Measurements from ENCODE around the gene DGKB. TPM values are rescaled to one million over a fixed set of nuclear protein-coding genes. Genes with fewer than 3 reads are reported as not detected.

Gene DGKB
- total and polyA plus RNA-seq, 2 experiments from 2014 or later = 0.28 to 1.7 TPM

DNA sequence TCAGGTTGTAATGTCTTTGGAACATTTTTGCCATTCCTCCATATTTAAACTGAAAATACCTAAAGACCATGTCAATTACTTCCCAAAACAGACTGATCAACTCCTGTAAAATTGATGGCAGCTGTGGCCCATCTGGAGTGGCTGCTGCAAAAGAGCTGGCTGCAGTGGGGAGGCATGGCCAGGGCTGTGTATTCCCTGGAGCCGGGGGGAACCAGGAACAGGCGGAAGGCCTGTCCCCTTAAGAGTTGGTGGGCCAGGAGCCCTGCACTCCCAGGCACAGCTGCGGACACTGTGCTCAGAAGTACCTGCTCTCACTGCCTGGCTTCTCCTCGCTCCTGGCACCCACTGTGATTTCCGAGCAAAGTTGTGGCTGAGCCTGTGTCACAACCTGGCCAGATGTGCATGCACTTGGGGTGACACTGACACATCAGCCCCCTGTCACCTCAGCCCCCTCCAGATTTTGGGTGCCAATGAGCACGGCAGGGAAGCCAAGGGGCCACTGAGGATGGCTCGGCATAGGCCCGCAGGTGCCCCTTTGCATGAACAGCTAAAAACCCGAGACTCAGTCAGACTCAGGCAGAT lies 116.1 kb downstream of the DGKB start:
- Histone ChIP-seq H2AFZ (no peak overlapping the region), H3K27me3 (no peaks in the 10 kb centered on the region), H3K27ac (no peak overlapping the region), H3K79me2 (no peaks in the 10 kb centered on the region), H3K4me2 (no peak overlapping the region), H3K4me1 (ENCODE audit: insufficient read depth) (no peaks in the 10 kb centered on the region), H3K36me3 (replicated peaks; ENCODE audit: insufficient read depth, low read depth) (no peaks in the 10 kb centered on the region), H3K4me3 (no peak overlapping the region), H3K9me3 (ENCODE audit: low read depth) (no peaks in the 10 kb centered on the region), H3K9me2 (replicated peaks; ENCODE audit: insufficient read depth) (no peaks in the 10 kb centered on the region), H4K20me1 (ENCODE audit: insufficient read depth, poor library complexity, severe bottlenecking) (no peaks in the 10 kb centered on the region)
- no peak for TF ChIP-seq EZH2phosphoT487 (IDR thresholded peaks at IDR 0.05; ENCODE audit: low read depth, severe bottlenecking, unreplicated experiment)
- TF ChIP-seq EZH2 (IDR thresholded peaks at IDR 0.05; ENCODE audit: borderline replicate concordance) = no peak
- TF ChIP-seq, protein P1, sequence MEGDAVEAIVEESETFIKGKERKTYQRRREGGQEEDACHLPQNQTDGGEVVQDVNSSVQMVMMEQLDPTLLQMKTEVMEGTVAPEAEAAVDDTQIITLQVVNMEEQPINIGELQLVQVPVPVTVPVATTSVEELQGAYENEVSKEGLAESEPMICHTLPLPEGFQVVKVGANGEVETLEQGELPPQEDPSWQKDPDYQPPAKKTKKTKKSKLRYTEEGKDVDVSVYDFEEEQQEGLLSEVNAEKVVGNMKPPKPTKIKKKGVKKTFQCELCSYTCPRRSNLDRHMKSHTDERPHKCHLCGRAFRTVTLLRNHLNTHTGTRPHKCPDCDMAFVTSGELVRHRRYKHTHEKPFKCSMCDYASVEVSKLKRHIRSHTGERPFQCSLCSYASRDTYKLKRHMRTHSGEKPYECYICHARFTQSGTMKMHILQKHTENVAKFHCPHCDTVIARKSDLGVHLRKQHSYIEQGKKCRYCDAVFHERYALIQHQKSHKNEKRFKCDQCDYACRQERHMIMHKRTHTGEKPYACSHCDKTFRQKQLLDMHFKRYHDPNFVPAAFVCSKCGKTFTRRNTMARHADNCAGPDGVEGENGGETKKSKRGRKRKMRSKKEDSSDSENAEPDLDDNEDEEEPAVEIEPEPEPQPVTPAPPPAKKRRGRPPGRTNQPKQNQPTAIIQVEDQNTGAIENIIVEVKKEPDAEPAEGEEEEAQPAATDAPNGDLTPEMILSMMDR (IDR thresholded peaks at IDR 0.05; ENCODE audit: poor library complexity) = no peak
- DNase-seq (ENCODE audit: low spot score) = no peak
- WGBS (ENCODE audit: low lambda C conversion rate, missing lambda C conversion rate) = 92% methylated on average over 9 of the region's 9 CpGs

- Histone ChIP-seq H4K20me1 (ENCODE audit: insufficient read depth, poor library complexity, severe bottlenecking) (no peaks in the 10 kb centered on the region), H3K4me2 (no peak overlapping the region), H3K4me1 (ENCODE audit: insufficient read depth) (no peaks in the 10 kb centered on the region), H3K9me3 (ENCODE audit: low read depth) (no peaks in the 10 kb centered on the region), H3K4me3 (no peak overlapping the region), H3K79me2 (no peaks in the 10 kb centered on the region), H2AFZ (no peak overlapping the region), H3K36me3 (replicated peaks; ENCODE audit: insufficient read depth, low read depth) (no peaks in the 10 kb centered on the region), H3K9me2 (replicated peaks; ENCODE audit: insufficient read depth) (no peaks in the 10 kb centered on the region), H3K27me3 (no peaks in the 10 kb centered on the region), H3K27ac (no peak overlapping the region)
- no peak for DNase-seq (ENCODE audit: low spot score)
- WGBS (ENCODE audit: low lambda C conversion rate, missing lambda C conversion rate) = 90% methylated on average over 3 of the region's 3 CpGs
- TF ChIP-seq, protein P1 (IDR thresholded peaks at IDR 0.05; ENCODE audit: poor library complexity) = no peak
- no peak for TF ChIP-seq EZH2phosphoT487 (IDR thresholded peaks at IDR 0.05; ENCODE audit: low read depth, severe bottlenecking, unreplicated experiment)
Observed at GRCh38 chr7:14777806-14778205, 124.7 kb downstream of the DGKB start.

DNA sequence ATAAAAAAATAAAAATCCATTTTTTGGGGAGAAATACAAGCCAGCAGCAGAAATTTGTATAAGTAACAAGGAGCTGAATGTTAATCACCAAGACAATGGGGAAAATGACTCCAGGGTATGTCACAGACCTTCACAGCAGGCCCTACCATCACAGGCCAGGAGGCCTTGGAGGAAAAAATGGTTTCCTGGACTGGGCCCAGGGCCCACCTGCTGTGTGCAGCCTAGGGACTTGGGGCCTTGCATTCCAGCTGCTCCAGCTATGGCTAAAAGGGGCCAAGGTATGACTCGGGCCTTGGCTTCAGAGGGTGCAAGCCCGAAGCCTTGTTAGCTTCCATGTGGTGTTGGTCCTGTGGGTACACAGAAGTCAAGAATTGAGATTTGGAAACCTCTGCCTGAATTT lies 126.3 kb downstream of the DGKB start:
- DNase-seq (ENCODE audit: low spot score) = no peak
- Histone ChIP-seq H3K36me3 (replicated peaks; ENCODE audit: insufficient read depth, low read depth) (no peaks in the 10 kb centered on the region), H3K27me3 (no peaks in the 10 kb centered on the region), H3K79me2 (no peaks in the 10 kb centered on the region), H2AFZ (no peak overlapping the region), H3K9me3 (ENCODE audit: low read depth) (no peaks in the 10 kb centered on the region), H4K20me1 (ENCODE audit: insufficient read depth, poor library complexity, severe bottlenecking) (no peaks in the 10 kb centered on the region), H3K4me3 (no peak overlapping the region), H3K4me1 (ENCODE audit: insufficient read depth) (no peaks in the 10 kb centered on the region), H3K27ac (no peak overlapping the region), H3K9me2 (replicated peaks; ENCODE audit: insufficient read depth) (no peaks in the 10 kb centered on the region), H3K4me2 (no peak overlapping the region)
- 91% methylated on average over 2 of the region's 2 CpGs for WGBS (ENCODE audit: low lambda C conversion rate, missing lambda C conversion rate)
- TF ChIP-seq EZH2phosphoT487 (IDR thresholded peaks at IDR 0.05; ENCODE audit: low read depth, severe bottlenecking, unreplicated experiment) (no peak), EZH2 (IDR thresholded peaks at IDR 0.05; ENCODE audit: borderline replicate concordance) (no peak)
- TF ChIP-seq, protein P1 (IDR thresholded peaks at IDR 0.05; ENCODE audit: poor library complexity) = no peak
